Neural progenitor cell (in vitro differentiated cells): ENCODE data around the gene GNG14.

ENCODE experiments used
- CTCF ChIP-seq: fragments of 200-600 bp; sonication (generic); IDR thresholded peaks from 2 replicates; pipeline ENCODE4 v1.5.1; 2017; ENCODE audit warnings: antibody characterized with exemption, mild to moderate bottlenecking
- EZH2 ChIP-seq: fragments of 200-600 bp; sonication (generic); IDR thresholded peaks from 2 replicates; pipeline ENCODE4 v1.6.1; 2017; ENCODE audit warnings: antibody characterized with exemption, mild to moderate bottlenecking, moderate library complexity

GRCh38 chr19:12676384-12676792, 11.4 kb upstream of the GNG14 start:
- TF ChIP-seq CTCF: peak; percentile 85
- TF ChIP-seq EZH2: no peak
